Sigmoid colon (tissue), 7 donors: Measurements from ENCODE around the gene CDK11B. TPM values are rescaled to one million over a fixed set of nuclear protein-coding genes. Genes with fewer than 3 reads are reported as not detected.
"Not testable (repeated sequence)": the region's sequence is repeated elsewhere in the genome, so short reads cannot be mapped to it uniquely, and the experiment has no call there.

Source experiments
- DNase-seq: peaks from one replicate; pipeline ENCODE4 v3.0.0-alpha.2; 2019
- H3K27ac ChIP-seq, 4 donors: fragments of 200-600 bp; sonication (generic); one replicate each; pipeline ENCODE4 v1.5.1; 2016 to 2019; ENCODE audit warnings: mild to moderate bottlenecking in 1 of 4
- H3K27me3 ChIP-seq, 3 donors: fragments of 200-600 bp; sonication (generic); one replicate each; pipeline ENCODE4 v1.5.1; 2019; ENCODE audit warnings: mild to moderate bottlenecking in 1 of 3
- H3K36me3 ChIP-seq, 4 donors: fragments of 200-600 bp; sonication (generic); one replicate each; pipeline ENCODE4 v1.5.1; 2016 to 2019
- H3K4me1 ChIP-seq, 4 donors: fragments of 200-600 bp; sonication (generic); one replicate each; pipeline ENCODE4 v1.5.1; 2017 to 2019
- H3K4me3 ChIP-seq, 4 donors: fragments of 200-600 bp; sonication (generic); one replicate each; pipeline ENCODE4 v1.5.1; 2017 to 2019; ENCODE audit warnings: mild to moderate bottlenecking in 2 of 4, moderate library complexity in 1 of 4
- H3K9me3 ChIP-seq, 4 donors: fragments of 200-600 bp in 3 of 4; sonication (generic) in 3 of 4; one replicate each; pipeline versions ENCODE4 v1.5.1 to v1.6.1; 2013 to 2019
- EP300 ChIP-seq, 4 donors: sonication (generic); formaldehyde crosslinking; IDR thresholded peaks; one replicate each; pipeline ENCODE4 v1.6.1; 2017; ENCODE audit warnings: antibody characterized with exemption in 4 of 4
- POLR2A ChIP-seq, 2 donors: fragments of 450-650 bp; IDR thresholded peaks; one replicate each; pipeline ENCODE4 v1.6.1; 2016; ENCODE audit warnings: antibody characterized with exemption in 2 of 2, mild to moderate bottlenecking in 2 of 2, moderate library complexity in 2 of 2
- POLR2AphosphoS5 ChIP-seq, 4 donors: sonication (generic); formaldehyde crosslinking; IDR thresholded peaks; one replicate each; pipeline ENCODE4 v1.6.1; 2017; ENCODE audit warnings: antibody characterized with exemption in 4 of 4
- WGBS, 2 donors: extraction: QIAGEN DNeasy Blood & Tissue Kit; methylation state at CpG; one replicate each; pipeline ENCODE4 v1.1.7; 2013; 5-methylcytosine and 5-hydroxymethylcytosine counted together
- intact Hi-C: fragments of 100-400 bp; cut with DNase I; formaldehyde crosslinking; loops from one replicate; pipeline ENCODE4 v1.15.1; 2023
- polyA plus RNA-seq, 3 donors: library from polyadenylated mRNA; stranded (reverse); fragments of 200-250 nt; gene quantifications; one replicate each; pipeline ENCODE4 v1.2.3, GENCODE V29; 2013
- total RNA-seq, 4 donors: library from RNA; depleted of rRNA; stranded (reverse); fragments of >200 nt; gene quantifications; one replicate each; pipeline ENCODE4 v1.1.0, GENCODE V29; 2016
- TF ChIP-seq, protein P1 (sequence below), 4 experiments: fragments of 450-650 bp in 3 of 4; fragments of 200-600 bp in 1 of 4; IDR thresholded peaks; one replicate each; pipeline ENCODE4 v1.5.1; 2016 to 2019; ENCODE audit warnings: antibody characterized with exemption in 4 of 4, mild to moderate bottlenecking in 3 of 4, moderate library complexity in 2 of 4
- donor health status: healthy with polysubstance abuse.
- donor health status: Bipolar disorder and iron deficiency.
- donor health status: healthy.

The CDK11B gene
- total and polyA plus RNA-seq, 7 donors, result 23.9 to 51.0 (median 30.5) TPM

DNA sequence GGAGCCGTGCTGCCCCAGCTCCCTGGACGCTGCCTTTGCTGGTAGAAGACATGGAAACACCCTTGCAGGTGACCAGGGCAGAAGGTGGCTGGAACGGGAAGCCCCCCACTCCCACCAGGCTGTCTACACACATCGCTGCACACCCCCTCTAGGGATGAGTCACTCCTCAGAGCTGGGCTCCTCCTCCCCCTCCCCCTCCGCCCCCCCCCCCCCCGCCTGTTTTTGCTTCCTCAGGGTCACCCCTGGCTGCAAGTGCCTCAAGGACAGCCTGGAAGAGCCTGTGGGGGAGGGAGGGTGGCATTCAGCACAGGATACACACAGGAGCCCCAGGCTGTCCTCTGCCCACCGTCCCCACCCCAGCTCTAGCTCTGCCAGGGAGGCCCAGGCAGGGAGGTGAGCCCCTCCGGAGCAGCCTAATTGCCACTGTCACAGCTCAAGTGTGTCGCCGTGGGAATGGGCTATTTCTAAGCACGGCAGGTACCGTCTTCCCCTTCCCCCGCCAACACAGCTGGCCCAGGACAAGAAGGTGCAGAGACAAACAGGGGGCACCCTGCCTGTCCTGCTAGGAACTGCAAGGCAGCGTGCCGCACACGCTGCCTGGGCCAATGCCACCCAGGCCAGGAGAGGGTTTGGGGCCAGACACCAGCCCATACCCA, 61.4 kb downstream of the CDK11B start:
- no peak for DNase-seq
- Histone ChIP-seq H3K27me3 (peaks cover 31 to 57% (median 49%) of the 10 kb centered on the region in 3 donors), H3K36me3 (no peaks in the 10 kb centered on the region), H3K4me1 (peaks cover 0 to 19% (median 14%) of the 10 kb centered on the region in 4 donors), H3K4me3 (no peak overlapping the region), H3K9me3 (no peaks in the 10 kb centered on the region), H3K27ac (no peak overlapping the region)
- WGBS, 2 donors, result 12 to 22% methylated on average over 15 of the region's 16 CpGs
- intact Hi-C loops, result no loop called here
- TF ChIP-seq EP300 (IDR thresholded peaks at IDR 0.05) (no peak), POLR2AphosphoS5 (IDR thresholded peaks at IDR 0.05) (no peak), POLR2A (IDR thresholded peaks at IDR 0.05) (no peak)
- TF ChIP-seq, protein P1, sequence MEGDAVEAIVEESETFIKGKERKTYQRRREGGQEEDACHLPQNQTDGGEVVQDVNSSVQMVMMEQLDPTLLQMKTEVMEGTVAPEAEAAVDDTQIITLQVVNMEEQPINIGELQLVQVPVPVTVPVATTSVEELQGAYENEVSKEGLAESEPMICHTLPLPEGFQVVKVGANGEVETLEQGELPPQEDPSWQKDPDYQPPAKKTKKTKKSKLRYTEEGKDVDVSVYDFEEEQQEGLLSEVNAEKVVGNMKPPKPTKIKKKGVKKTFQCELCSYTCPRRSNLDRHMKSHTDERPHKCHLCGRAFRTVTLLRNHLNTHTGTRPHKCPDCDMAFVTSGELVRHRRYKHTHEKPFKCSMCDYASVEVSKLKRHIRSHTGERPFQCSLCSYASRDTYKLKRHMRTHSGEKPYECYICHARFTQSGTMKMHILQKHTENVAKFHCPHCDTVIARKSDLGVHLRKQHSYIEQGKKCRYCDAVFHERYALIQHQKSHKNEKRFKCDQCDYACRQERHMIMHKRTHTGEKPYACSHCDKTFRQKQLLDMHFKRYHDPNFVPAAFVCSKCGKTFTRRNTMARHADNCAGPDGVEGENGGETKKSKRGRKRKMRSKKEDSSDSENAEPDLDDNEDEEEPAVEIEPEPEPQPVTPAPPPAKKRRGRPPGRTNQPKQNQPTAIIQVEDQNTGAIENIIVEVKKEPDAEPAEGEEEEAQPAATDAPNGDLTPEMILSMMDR (IDR thresholded peaks at IDR 0.05), result no peak

DNA sequence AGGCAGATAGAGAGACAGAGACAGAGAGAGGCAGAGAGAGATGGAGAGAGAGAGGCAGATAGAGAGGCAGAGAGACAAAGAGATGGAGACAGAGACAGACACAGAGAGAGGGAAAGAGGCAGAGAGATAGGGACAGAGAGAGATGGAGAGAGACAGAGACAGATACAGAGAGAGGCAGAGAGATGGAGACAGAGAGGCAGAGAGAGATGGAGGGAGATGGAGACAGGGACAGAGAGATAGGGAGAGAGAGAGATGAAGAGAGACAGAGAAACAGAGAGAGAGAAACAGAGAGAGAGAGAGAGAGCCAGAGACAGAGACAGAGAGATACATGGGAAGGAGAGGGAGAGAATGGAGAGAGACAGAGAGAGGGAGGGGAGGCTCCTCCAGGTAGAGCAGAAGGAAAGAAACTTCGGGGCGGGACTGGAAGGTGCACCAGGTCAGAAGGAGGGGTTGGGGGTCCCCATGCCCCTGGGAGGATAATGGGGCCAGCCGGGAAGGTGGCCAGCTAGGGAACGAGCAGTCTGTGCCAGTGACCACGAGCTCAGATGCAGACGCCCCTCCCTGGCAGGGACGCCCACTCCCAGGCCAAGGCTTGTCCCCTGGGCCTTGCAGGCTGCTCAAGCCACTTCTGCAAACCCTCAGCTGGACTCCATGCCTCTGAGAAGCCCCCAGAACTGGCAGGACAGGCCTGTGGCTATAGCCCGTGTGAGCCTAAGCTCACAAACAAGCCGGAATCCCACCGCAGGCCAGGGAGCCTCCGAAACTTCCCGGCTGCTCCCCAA, 62.1 kb downstream of the CDK11B start:
- no peak for TF ChIP-seq POLR2AphosphoS5 (IDR thresholded peaks at IDR 0.05)
- TF ChIP-seq, protein P1 (IDR thresholded peaks at IDR 0.05), result no peak
- no peak for TF ChIP-seq POLR2A (IDR thresholded peaks at IDR 0.05)
- TF ChIP-seq EP300 (IDR thresholded peaks at IDR 0.05), result no peak
- H3K27me3 ChIP-seq, result peaks cover 31 to 50% (median 45%) of the 10 kb centered on the region in 3 donors
- no peaks in the 10 kb centered on the region for H3K9me3 ChIP-seq
- no peak for DNase-seq
- H3K4me1 ChIP-seq, result peaks cover 0 to 19% (median 14%) of the 10 kb centered on the region in 4 donors
- H3K36me3 ChIP-seq, result no peaks in the 10 kb centered on the region
- no peak overlapping the region for H3K27ac ChIP-seq
- H3K4me3 ChIP-seq, result no peak overlapping the region
- WGBS, 2 donors, result 32 to 43% methylated on average over 12 of the region's 12 CpGs
- intact Hi-C loops, result no loop called here

DNA sequence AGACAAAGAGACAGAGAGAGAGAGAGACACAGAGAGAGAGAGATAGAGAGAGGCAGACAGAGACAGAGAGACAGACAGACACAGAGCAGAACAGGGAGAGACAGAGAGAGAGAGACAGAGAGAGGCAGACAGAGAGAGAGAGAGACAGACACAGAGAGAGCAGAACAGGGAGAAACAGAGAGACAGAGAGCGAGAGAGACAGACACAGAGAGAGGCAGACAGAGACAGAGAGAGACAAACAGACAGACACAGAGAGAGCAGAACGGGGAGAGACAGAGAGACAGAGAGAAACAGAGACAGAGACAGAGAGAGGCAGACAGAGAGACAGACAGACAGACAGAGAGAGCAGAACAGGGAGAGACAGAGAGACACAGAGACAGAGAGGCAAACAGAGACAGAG, 63.5 kb downstream of the CDK11B start:
- H3K27me3 ChIP-seq, result peaks cover 24 to 37% (median 31%) of the 10 kb centered on the region in 3 donors
- H3K36me3 ChIP-seq, intact Hi-C loops, H3K4me3 ChIP-seq, DNase-seq, H3K9me3 ChIP-seq, H3K27ac ChIP-seq: not testable (repeated sequence)
- 73 to 91% methylated on average over 2 of the region's 2 CpGs for WGBS, 2 donors
- peaks cover 0 to 13% (median 10%) of the 10 kb centered on the region in 4 donors for H3K4me1 ChIP-seq

DNA sequence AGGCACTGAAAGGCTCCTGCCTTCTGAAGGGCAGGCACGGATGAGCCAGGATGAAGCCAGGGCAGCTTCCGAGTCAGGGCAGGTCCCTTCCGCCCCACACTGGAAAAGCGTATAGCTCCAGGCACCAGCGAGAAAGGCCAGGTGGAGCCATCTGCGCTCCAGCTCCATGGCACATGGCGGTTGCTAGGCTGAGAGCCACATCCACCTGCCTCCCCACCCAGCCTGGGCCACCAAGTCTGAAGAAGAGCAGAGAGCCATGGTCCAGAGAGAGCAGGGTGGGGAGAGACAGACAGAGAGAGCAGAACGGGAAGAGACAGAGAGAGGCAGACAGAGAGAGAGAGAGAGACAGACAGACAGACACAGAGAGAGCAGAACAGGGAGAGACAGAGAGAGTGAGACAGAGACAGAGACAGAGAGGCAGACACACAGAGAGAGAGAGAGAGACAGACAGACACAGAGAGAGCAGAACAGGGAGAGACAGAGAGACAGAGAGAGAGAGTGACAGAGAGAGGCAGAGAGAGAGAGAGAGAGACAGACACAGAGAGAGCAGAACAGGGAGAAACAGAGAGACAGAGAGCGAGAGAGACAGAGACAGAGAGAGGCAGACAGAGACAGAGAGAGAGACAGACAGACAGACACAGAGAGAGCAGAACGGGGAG, 64.1 kb downstream of the CDK11B start:
- Histone ChIP-seq H3K27ac (no peak overlapping the region), H3K9me3 (no peaks in the 10 kb centered on the region), H3K36me3 (no peaks in the 10 kb centered on the region), H3K4me1 (peaks cover 0 to 10% (median 7%) of the 10 kb centered on the region in 4 donors), H3K27me3 (peaks cover 21 to 39% (median 29%) of the 10 kb centered on the region in 3 donors), H3K4me3 (no peak overlapping the region)
- TF ChIP-seq, protein P1 (IDR thresholded peaks at IDR 0.05), result no peak
- TF ChIP-seq POLR2A (IDR thresholded peaks at IDR 0.05) (no peak), POLR2AphosphoS5 (IDR thresholded peaks at IDR 0.05) (no peak)
- 33 to 67% methylated on average over 10 of the region's 10 CpGs for WGBS, 2 donors
- DNase-seq, result no peak
- intact Hi-C loops, result no loop called here
